Eye (tissue), 1 donor: ENCODE measurements around the gene CLEC4E.
"Not testable (repeated sequence)": the region's sequence is repeated elsewhere in the genome, so short reads cannot be mapped to it uniquely, and the experiment has no call there.

Experiments used
- DNase-seq: peaks from one replicate; pipeline ENCODE4 v3.0.0-alpha.2; 2015

CLEC4E gene

GRCh38 chr12:8532045-8532444, 8.7 kb downstream of the CLEC4E start:
- no peak for DNase-seq

- DNase-seq: no peak
These were observed 13.2 kb downstream of the CLEC4E start for GRCh38 chr12:8527250-8528130.

GRCh38 chr12:8519171-8519570, 21.5 kb downstream of the CLEC4E start:
- DNase-seq: no peak

GRCh38 chr12:8517971-8518370, 22.7 kb downstream of the CLEC4E start:
- no peak for DNase-seq

- DNase-seq: no peak
These were observed 27.4 kb downstream of the CLEC4E start, which contains the start of gene CLEC4D for GRCh38 chr12:8513256-8513655. TSS of gene CLEC4D (plus strand) at chr12:8513503. CDS start at chr12:8513733, 230 bp downstream.

GRCh38 chr12:8508910-8509841, 31.5 kb downstream of the CLEC4E start:
- DNase-seq: no peak

- no peak for DNase-seq
These were observed 32.5 kb downstream of the CLEC4E start for GRCh38 chr12:8508223-8508622.

GRCh38 chr12:8507596-8507995, 33.1 kb downstream of the CLEC4E start:
- DNase-seq: no peak

- DNase-seq: no peak
These were observed 36.4 kb downstream of the CLEC4E start for GRCh38 chr12:8504351-8504750.

- DNase-seq: no peak
These were observed 39.0 kb downstream of the CLEC4E start for GRCh38 chr12:8501720-8502119.

GRCh38 chr12:8499616-8500015, 41.1 kb downstream of the CLEC4E start:
- no peak for DNase-seq

- DNase-seq: not testable (repeated sequence)
These were observed 44.6 kb downstream of the CLEC4E start for GRCh38 chr12:8496074-8496473.

GRCh38 chr12:8495671-8496070, 45.0 kb downstream of the CLEC4E start:
- DNase-seq: not testable (repeated sequence)

GRCh38 chr12:8493084-8493483, 47.6 kb downstream of the CLEC4E start:
- no peak for DNase-seq

- no peak for DNase-seq
These were observed 48.8 kb downstream of the CLEC4E start for GRCh38 chr12:8491646-8492530.
